Measurements from ENCODE around the gene ABCB10.

ABCB10 gene

DNA sequence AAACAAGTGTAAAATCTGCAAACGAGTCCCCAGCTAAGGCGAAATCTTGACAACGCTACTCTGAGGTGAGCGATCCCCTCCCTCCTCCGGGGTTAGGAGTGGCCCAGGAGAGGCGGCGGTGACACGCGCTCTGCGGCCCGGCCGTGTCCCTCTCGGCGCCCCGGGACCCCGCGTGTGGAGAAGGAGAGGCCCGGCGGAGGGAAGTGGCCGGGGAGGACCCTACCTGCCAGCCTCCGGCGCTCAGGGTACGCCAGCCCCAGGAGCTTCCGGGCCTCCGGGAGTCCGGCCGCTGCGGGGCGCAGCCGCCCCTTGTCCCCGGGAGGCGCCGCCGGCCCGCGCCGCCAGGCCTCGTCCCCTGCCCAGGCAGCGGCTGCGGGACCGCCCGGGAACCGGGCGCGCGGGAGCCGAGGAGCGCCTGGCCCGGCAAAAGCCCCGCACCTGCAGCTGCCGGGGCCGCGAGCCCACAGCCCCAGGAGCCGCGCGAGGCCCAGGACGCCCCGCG lies 543 bp downstream of the ABCB10 start:
- peaks cover 53% of the 10 kb centered on the region for H4K20me1 ChIP-seq
- H3K4me2 ChIP-seq: peak overlapping the region; percentile 91
- H3K4me1 ChIP-seq: peaks cover 42% of the 10 kb centered on the region
- peak overlapping the region; percentile 88 for H3K9ac ChIP-seq
- TF ChIP-seq Cebpa-rat (IDR thresholded peaks at IDR 0.05): no peak
- 0 out of 2 replicates have a peak, but pooled peaks cover 18% of the 10 kb centered on the region for H3K36me3 ChIP-seq
- peak overlapping the region; percentile 98 for H3K4me3 ChIP-seq
- H3K9me3 ChIP-seq: no peaks in the 10 kb centered on the region
- peak overlapping the region; percentile 88 for H3K27ac ChIP-seq
- no peaks in the 10 kb centered on the region for H3K27me3 ChIP-seq

DNA sequence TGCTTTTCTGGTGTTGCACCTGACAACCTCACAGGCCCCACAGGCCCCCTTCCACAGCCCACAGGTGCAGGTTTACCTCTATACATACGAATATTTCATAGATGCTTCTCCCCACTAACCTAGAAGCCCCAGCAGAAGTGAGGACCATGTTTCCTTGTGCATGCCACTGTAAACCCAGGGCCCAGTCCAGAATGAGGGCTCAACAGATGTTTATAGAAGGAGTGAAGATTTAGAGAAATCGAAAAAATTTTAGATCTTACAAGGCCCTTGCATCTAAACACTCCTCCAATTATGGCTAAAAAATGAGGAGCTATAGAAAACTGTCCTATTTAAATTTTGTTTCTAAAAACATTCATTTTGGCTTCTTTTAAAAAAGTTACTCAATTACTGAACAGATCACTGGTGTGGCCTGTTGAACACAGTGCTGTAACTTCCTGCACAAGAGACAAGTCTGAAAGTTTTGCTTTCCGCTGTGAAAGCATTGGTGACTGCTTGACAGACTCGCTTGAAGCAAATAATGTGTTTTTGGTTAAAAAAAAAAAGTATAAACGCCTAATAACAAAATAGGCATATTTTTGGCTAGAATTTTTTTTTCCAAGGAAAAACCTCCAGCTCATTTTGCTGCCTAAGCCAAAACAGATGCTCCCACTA lies 1.2 kb downstream of the ABCB10 start:
- Histone ChIP-seq H3K9me3 (no peaks in the 10 kb centered on the region), H3K4me1 (peaks cover 42% of the 10 kb centered on the region), H4K20me1 (peaks cover 59% of the 10 kb centered on the region), H3K4me3 (peak overlapping the region; percentile 98), H3K9ac (peak overlapping the region; percentile 88), H3K36me3 (0 out of 2 replicates have a peak, but pooled peaks cover 18% of the 10 kb centered on the region), H3K27me3 (no peaks in the 10 kb centered on the region), H3K4me2 (peak overlapping the region; percentile 91), H3K27ac (peak overlapping the region; percentile 88)
- no peak for TF ChIP-seq Cebpa-rat (IDR thresholded peaks at IDR 0.05)

DNA sequence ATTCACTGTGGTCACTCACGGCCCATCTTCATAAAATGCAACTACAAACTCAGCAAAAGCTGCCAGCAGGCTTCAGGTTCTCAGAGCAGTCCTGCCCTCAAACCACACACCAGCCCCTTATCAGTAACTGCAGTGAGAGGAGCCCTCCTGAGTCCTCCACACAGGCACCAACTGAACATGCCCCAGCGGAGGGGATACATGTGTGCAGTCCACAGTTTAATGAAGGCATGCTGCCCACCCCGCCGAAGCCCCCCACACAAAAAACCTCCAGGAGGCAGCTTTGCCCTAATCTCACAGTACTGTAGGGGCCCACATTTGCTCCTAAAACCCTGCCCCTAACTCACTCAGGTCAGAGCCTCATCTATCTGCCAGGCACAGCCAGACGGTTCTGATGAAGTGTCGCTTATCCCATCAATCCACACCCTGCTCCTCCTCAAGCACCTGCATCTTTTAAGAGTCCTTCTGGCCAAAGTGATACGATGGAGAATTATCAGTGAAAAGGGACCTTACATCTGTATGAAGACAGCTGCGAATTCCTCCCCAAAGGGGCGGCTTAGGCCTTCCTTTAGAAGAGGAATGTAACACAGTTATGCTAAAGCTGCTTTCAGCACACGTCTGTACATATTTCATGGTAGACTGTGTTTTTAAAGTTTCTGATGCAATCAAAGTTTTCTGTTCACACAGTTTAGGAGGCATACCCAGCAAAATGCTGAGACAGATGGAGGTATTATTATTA lies 3.5 kb downstream of the ABCB10 start:
- no peaks in the 10 kb centered on the region for H3K27me3 ChIP-seq
- peaks cover 82% of the 10 kb centered on the region for H4K20me1 ChIP-seq
- TF ChIP-seq Cebpa-rat (IDR thresholded peaks at IDR 0.05): no peak
- H3K4me2 ChIP-seq: no peak overlapping the region
- H3K4me1 ChIP-seq: peaks cover 37% of the 10 kb centered on the region
- H3K9ac ChIP-seq: 0 out of 2 replicates have a peak overlapping the region, but pooled peaks have one; percentile 29
- H3K4me3 ChIP-seq: no peak overlapping the region
- H3K27ac ChIP-seq: 0 out of 2 replicates have a peak overlapping the region, but pooled peaks have one; percentile 9
- no peaks in the 10 kb centered on the region for H3K9me3 ChIP-seq
- 0 out of 2 replicates have a peak, but pooled peaks cover 18% of the 10 kb centered on the region for H3K36me3 ChIP-seq

DNA sequence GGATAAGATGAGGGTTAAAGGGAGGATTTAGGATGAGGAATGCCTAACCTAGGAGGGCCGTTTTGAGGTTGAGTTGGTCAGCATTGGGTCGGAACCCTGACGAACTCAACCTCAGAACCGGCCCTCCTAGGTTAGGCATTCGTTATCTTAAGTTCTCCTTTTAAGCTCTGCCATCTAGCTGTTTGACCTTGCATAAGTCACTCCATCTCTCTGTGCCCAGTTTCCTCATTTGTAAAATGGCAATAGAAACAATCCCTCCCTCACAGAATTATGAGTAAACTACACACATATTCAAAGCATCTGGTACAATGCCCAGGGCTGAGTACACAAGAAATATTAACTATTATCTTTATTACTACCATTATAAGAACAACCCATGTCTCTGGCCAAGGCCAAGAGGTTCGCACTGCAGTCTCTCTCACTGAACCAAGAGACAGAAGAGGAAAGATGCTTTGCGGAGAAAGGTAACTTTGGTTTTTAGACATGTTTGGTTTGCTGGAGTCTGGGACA lies 4.8 kb downstream of the ABCB10 start:
- no peak overlapping the region for H3K9ac ChIP-seq
- H3K27me3 ChIP-seq: no peaks in the 10 kb centered on the region
- H3K4me2 ChIP-seq: no peak overlapping the region
- no peak overlapping the region for H3K27ac ChIP-seq
- H3K4me1 ChIP-seq: peaks cover 28% of the 10 kb centered on the region
- no peak overlapping the region for H3K4me3 ChIP-seq
- TF ChIP-seq Cebpa-rat (IDR thresholded peaks at IDR 0.05): no peak
- H3K36me3 ChIP-seq: peaks cover 30% of the 10 kb centered on the region
- H4K20me1 ChIP-seq: peaks cover 94% of the 10 kb centered on the region
- no peaks in the 10 kb centered on the region for H3K9me3 ChIP-seq

DNA sequence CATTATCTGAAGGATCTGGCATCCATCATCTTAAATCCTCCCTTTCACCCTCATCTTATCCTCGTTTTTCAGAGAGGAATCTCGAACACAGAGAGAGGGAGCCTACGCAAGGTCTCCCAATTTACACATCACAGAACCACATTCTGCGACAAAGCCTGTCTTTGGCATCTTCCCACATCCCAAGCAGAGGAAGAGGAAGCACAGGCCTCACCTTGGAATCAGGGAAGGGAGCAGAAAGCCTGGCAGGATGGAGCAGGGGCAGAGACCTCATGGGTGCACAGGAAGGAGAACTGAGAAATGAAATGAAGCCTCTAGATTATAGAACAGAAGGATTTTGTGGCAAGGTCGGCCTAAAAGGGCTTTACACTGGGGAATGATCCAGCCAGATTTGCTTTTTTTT lies 5.8 kb downstream of the ABCB10 start:
- Histone ChIP-seq H3K4me2 (no peak overlapping the region), H3K9ac (no peak overlapping the region), H4K20me1 (peaks cover 92% of the 10 kb centered on the region), H3K9me3 (no peaks in the 10 kb centered on the region), H3K27me3 (no peaks in the 10 kb centered on the region), H3K27ac (no peak overlapping the region), H3K4me1 (peaks cover 28% of the 10 kb centered on the region), H3K4me3 (no peak overlapping the region), H3K36me3 (peaks cover 39% of the 10 kb centered on the region)
- no peak for TF ChIP-seq Cebpa-rat (IDR thresholded peaks at IDR 0.05)

DNA sequence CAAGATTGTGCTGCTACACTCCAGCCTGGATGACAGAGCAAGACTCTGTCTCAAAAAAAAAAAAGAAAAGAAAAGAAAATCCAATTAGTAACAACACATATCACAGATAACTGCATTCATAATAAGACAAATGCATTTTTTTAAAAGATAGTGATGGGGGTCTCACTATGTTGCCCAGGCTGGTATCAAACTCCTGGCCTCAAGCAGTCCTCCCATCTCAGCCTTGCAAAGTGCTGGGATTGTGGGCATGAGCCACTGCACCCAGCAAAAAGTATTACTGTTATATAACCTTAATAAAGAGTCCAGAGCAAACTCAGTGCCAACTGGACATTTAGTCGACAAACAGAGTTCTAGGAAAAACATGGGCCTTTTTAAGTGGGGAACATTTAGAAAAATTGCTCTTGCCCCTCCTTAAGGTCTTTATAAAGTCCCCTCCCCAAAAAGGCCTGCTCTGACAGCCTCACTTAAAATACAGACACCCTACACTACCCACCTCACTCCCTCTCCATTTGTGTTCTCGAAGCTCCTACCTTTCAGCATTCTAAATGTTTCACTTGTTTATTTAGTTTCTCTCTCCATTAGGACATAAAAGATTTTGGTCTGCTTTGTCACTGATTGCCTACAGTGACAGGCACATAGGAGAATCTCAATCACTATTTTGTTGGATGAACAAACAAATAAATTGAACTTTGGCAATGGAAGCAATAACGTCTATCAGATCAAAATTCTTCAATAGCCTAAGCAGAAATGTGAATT lies 7.5 kb downstream of the ABCB10 start:
- H4K20me1 ChIP-seq: peaks cover 85% of the 10 kb centered on the region
- H3K4me1 ChIP-seq: peaks cover 12% of the 10 kb centered on the region

DNA sequence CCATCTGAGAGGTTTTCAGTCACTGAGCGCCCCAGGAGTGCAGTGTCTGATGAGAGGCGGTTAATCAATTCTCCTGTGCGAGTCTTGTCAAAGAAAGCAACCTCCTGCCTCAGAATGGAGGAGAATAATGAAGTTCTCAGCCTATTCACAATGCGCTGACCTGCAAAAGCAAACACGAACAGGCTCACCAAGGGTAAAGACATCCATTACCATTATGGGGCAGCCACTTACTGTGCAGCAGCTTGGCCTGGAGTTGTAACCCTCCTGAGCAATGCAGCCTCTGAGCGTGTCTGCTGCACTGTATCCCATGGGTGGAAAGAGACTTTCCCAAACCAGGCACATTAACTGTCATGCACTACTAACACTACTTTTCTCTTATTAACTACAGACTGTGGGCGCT lies 11.0 kb downstream of the ABCB10 start:
- no peak overlapping the region for H3K4me3 ChIP-seq
- peaks cover 72% of the 10 kb centered on the region for H3K36me3 ChIP-seq
- no peak overlapping the region for H3K4me2 ChIP-seq
- no peaks in the 10 kb centered on the region for H3K27me3 ChIP-seq
- H4K20me1 ChIP-seq: peaks cover 51% of the 10 kb centered on the region
- TF ChIP-seq Cebpa-rat (IDR thresholded peaks at IDR 0.05): no peak
- H3K9ac ChIP-seq: no peak overlapping the region
- no peaks in the 10 kb centered on the region for H3K4me1 ChIP-seq
- no peaks in the 10 kb centered on the region for H3K9me3 ChIP-seq
- no peak overlapping the region for H3K27ac ChIP-seq

More for the DNA sequence above, 7.5 kb downstream of the ABCB10 start:
- Histone ChIP-seq H3K9ac (no peak overlapping the region), H3K27me3 (no peaks in the 10 kb centered on the region), H3K27ac (no peak overlapping the region), H3K4me3 (no peak overlapping the region), H3K4me2 (no peak overlapping the region), H3K9me3 (no peaks in the 10 kb centered on the region), H3K36me3 (peaks cover 54% of the 10 kb centered on the region)
- no peak for TF ChIP-seq Cebpa-rat (IDR thresholded peaks at IDR 0.05)

DNA sequence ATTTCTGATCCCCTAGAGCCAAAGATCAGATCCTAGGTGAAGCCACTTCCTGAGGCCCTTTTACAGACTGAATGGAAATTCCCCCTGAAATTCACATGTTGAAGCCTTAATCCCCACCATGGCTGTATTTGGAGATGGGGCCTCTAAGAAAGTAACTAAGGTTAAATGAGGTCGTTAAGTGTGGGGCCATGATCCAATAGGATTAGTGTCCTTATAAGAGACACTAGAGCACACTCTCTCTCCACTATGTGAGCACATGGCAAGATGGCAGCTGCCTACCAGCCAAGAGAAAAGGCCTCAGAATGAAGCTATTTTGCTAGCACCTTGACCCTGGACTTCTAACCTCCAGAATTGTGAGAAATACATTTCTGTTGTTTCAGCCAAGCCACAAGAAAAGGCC lies 13.9 kb downstream of the ABCB10 start:
- no peak for TF ChIP-seq Cebpa-rat (IDR thresholded peaks at IDR 0.05)
- Histone ChIP-seq H3K4me2 (no peak overlapping the region), H3K4me1 (no peaks in the 10 kb centered on the region), H3K9me3 (no peaks in the 10 kb centered on the region), H3K27ac (no peak overlapping the region), H3K36me3 (peaks cover 99% of the 10 kb centered on the region), H3K9ac (no peak overlapping the region), H4K20me1 (peaks cover 21% of the 10 kb centered on the region), H3K27me3 (no peaks in the 10 kb centered on the region), H3K4me3 (no peak overlapping the region)

DNA sequence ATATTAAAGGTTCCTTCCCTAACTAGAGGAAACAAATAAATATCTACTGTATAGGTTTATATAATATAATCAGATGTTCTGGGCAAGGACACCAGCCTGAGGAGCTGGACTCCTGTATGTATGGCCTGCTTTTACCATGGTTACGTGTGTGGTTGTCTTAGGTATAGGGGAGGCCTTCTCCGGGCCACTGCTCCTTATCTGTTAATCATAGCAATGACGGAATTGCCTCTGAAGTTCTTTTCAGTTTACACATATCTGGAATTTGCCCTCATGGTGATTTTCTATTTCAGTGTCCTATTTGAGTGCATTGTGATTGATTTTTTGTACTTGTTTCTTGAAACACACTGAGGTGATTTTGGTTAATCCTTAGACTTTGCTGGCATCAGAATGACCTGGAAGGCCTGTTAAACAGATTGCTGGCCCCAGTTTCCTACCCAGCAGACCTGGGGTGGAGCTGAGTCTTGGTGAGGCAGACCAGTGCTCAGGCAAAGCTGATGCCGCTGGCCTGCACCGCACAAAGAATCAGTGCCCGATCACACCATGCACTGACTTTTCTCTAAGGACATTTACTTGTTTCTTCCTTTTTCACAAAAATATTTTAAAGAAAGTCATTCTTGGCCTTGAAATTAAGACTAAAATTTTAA lies 18.5 kb downstream of the ABCB10 start:
- Histone ChIP-seq H3K9me3 (no peaks in the 10 kb centered on the region), H3K4me3 (no peak overlapping the region), H3K27ac (no peak overlapping the region), H4K20me1 (no peaks in the 10 kb centered on the region), H3K9ac (no peak overlapping the region), H3K36me3 (peaks cover 99% of the 10 kb centered on the region), H3K4me2 (no peak overlapping the region), H3K4me1 (no peaks in the 10 kb centered on the region), H3K27me3 (no peaks in the 10 kb centered on the region)
- TF ChIP-seq Cebpa-rat (IDR thresholded peaks at IDR 0.05): no peak
